GM18861 (cell line): Measurements from ENCODE around the gene SEPTIN8.

Experiments used
- ATAC-seq: cut with Tn5 transposase; IDR thresholded peaks from one replicate; pipeline ENCODE4 v1.9.1; 2021; ENCODE audit not compliant: unreplicated experiment

Gene SEPTIN8

DNA sequence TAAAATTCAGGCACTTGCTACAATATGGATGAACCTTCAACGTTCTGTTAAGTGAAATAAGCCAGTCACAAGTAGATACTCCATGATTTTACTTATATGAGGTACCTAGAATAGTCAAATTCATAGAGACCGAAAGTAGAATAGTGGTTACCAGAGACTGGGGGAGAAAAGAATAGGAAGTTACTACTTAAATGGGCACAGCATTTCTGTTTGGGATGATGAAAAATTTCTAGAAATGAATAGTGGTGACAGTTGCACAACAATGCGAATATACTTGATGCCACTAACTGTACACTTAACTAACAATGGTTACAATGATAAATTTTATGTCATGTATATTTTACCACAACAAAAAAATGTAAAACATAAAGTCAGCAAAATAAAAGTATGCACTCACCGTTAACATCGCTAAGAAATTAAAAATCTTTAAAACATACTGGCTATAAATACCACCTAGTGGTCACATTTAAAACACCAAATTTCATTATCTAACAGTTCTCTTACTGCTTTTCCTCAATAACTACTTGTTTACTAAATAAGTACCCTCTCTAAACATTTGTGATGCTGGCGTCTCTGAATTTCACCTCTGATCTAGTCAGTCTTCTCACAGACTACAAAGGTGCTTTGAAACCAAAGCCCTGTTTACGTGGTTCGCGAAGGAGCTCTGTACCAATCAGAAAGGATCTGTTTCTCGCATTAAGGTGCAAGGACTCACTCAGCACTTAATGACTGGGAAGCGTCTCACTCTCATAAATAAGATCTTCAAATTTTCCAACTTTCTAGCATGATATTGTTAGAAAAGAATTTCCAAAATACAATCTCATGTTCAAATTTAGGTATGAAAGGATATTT lies 62.4 kb downstream of the SEPTIN8 start:
- no peak for ATAC-seq

DNA sequence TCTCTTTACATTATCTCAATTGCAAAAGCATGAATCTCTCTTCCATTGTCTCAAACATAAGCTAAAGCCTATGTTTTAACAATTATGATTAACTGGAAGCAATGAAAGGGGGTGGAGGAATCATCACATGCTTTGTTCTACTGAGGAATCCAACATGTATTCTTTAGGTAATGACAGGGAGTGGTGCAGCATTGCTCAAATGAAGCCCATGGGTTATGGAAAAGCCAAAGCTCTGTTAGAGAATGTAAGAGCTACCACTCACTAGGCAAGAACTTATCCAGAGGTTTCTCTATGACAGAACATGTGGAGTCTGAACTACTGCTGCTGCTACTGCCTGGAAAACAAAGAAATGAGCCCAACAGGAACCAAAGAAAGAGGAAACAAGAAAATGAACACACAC lies 68.4 kb downstream of the SEPTIN8 start:
- no peak for ATAC-seq

DNA sequence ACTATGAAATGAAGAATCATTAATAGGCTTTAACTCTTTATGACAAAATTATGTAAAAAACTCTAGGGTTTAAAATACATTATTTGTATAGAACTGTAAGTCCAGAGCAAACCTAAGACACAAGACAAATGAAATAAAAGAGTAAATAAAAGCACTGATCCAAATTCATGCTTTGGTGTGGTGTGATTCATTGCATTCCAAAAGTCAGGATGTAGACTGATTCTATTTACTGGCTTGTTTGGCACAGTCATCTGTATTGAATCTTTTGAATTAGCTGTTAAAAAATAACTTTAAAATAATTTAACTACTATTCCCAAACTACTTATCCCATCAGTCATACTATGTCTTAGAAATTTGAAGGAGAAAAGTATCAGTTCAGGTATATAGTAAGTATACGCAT lies 72.2 kb downstream of the SEPTIN8 start:
- no peak for ATAC-seq
